Muscle layer of duodenum (tissue), 2 donors: Measurements from ENCODE around the gene IFNA21.
"Not testable (repeated sequence)": the region's sequence is repeated elsewhere in the genome, so short reads cannot be mapped to it uniquely, and the experiment has no call there.

Experiments used
- H3K27ac ChIP-seq: one replicate; pipeline ENCODE4 v1.7.0; 2013; ENCODE audit warnings: mild to moderate bottlenecking, low read length
- H3K27me3 ChIP-seq: one replicate; pipeline ENCODE4 v1.7.0; 2013; ENCODE audit warnings: low read depth, mild to moderate bottlenecking, control low read depth, low read length
- H3K36me3 ChIP-seq, 2 donors: one replicate each; pipeline ENCODE4 v1.7.0; 2013; ENCODE audit warnings: low read length in 2 of 2, control low read depth in 1 of 2, mild to moderate bottlenecking in 1 of 2; ENCODE audit not compliant: insufficient read depth in 2 of 2, control insufficient read depth in 1 of 2
- H3K4me1 ChIP-seq, 2 donors: one replicate each; pipeline ENCODE4 v1.7.0; 2013; ENCODE audit warnings: low read length in 2 of 2, mild to moderate bottlenecking in 2 of 2, control low read depth in 1 of 2, moderate library complexity in 1 of 2; ENCODE audit not compliant: insufficient read depth in 2 of 2, control insufficient read depth in 1 of 2
- H3K4me3 ChIP-seq, 2 donors: one replicate each; pipeline ENCODE4 v1.7.0; 2013; ENCODE audit warnings: low read length in 2 of 2, low read depth in 1 of 2, mild to moderate bottlenecking in 1 of 2
- H3K9me3 ChIP-seq, 2 donors: one replicate each; pipeline ENCODE4 v1.7.0; 2013; ENCODE audit warnings: low read length in 2 of 2, control low read depth in 1 of 2, mild to moderate bottlenecking in 1 of 2; ENCODE audit not compliant: control insufficient read depth in 1 of 2
- donor health status: healthy.

Gene IFNA21

GRCh38 chr9:21166560-21166959, at the start of gene IFNA21:
TSS of gene IFNA21 (minus strand) at chr9:21166660. CDS start at chr9:21166612, 48 bp downstream.
- H3K27ac ChIP-seq, H3K9me3 ChIP-seq, H3K4me3 ChIP-seq, H3K36me3 ChIP-seq, H3K4me1 ChIP-seq, H3K27me3 ChIP-seq: not testable (repeated sequence)

GRCh38 chr9:21213411-21214326, 47.2 kb upstream of the IFNA21 start:
- H3K4me1 ChIP-seq, H3K27ac ChIP-seq, H3K36me3 ChIP-seq, H3K4me3 ChIP-seq, H3K27me3 ChIP-seq, H3K9me3 ChIP-seq: not testable (repeated sequence)

- not testable (repeated sequence) for H3K4me1 ChIP-seq, H3K27me3 ChIP-seq, H3K9me3 ChIP-seq, H3K27ac ChIP-seq, H3K36me3 ChIP-seq, H3K4me3 ChIP-seq
Measured at GRCh38 chr9:21212160-21212559, 45.7 kb upstream of the IFNA21 start.

- not testable (repeated sequence) for H3K27ac ChIP-seq, H3K9me3 ChIP-seq, H3K4me1 ChIP-seq, H3K27me3 ChIP-seq, H3K4me3 ChIP-seq, H3K36me3 ChIP-seq
Measured at GRCh38 chr9:21210782-21211181, 44.3 kb upstream of the IFNA21 start.

- Histone ChIP-seq H3K36me3 (no peaks in the 10 kb centered on the region), H3K4me3 (no peak overlapping the region), H3K4me1 (no peaks in the 10 kb centered on the region), H3K27me3 (no peaks in the 10 kb centered on the region), H3K27ac (no peak overlapping the region), H3K9me3 (no peaks in the 10 kb centered on the region)
Measured at GRCh38 chr9:21210311-21210710, 43.9 kb upstream of the IFNA21 start.

- not testable (repeated sequence) for H3K4me3 ChIP-seq
Measured at GRCh38 chr9:21207043-21207442, 40.6 kb upstream of the IFNA21 start, which contains the start of gene IFNA10. TSS of gene IFNA10 (minus strand) at chr9:21207143. CDS start at chr9:21207097, 46 bp downstream.

GRCh38 chr9:21205204-21205603, 38.7 kb upstream of the IFNA21 start:
- Histone ChIP-seq H3K36me3 (no peaks in the 10 kb centered on the region), H3K27ac (no peak overlapping the region), H3K4me1 (no peaks in the 10 kb centered on the region), H3K9me3 (no peaks in the 10 kb centered on the region), H3K4me3 (no peak overlapping the region), H3K27me3 (no peaks in the 10 kb centered on the region)

More at GRCh38 chr9:21207043-21207442, 40.6 kb upstream of the IFNA21 start, which contains the start of gene IFNA10:
- not testable (repeated sequence) for H3K9me3 ChIP-seq, H3K4me1 ChIP-seq, H3K36me3 ChIP-seq, H3K27me3 ChIP-seq, H3K27ac ChIP-seq

- H3K27ac ChIP-seq, H3K4me3 ChIP-seq, H3K27me3 ChIP-seq, H3K9me3 ChIP-seq, H3K4me1 ChIP-seq, H3K36me3 ChIP-seq: not testable (repeated sequence)
Measured at GRCh38 chr9:21202105-21202504, 35.6 kb upstream of the IFNA21 start, which contains the start of gene IFNA7. TSS of gene IFNA7 (minus strand) at chr9:21202205. CDS start at chr9:21202165, 40 bp downstream.

- not testable (repeated sequence) for H3K27ac ChIP-seq, H3K36me3 ChIP-seq, H3K27me3 ChIP-seq, H3K9me3 ChIP-seq, H3K4me3 ChIP-seq, H3K4me1 ChIP-seq
Measured at GRCh38 chr9:21194867-21195776, 28.7 kb upstream of the IFNA21 start.

- H3K36me3 ChIP-seq, H3K27me3 ChIP-seq, H3K4me1 ChIP-seq, H3K27ac ChIP-seq, H3K4me3 ChIP-seq, H3K9me3 ChIP-seq: not testable (repeated sequence)
Measured at GRCh38 chr9:21187487-21187886, 21.0 kb upstream of the IFNA21 start, which contains the start of gene IFNA4. TSS of gene IFNA4 (minus strand) at chr9:21187587. CDS start at chr9:21187531, 56 bp downstream.
